22Rv1 (cell line): ENCODE results near the gene CNP.

Source experiments
- CTCF ChIP-seq: fragments of 450-650 bp; IDR thresholded peaks from 2 replicates; pipeline ENCODE4 v1.5.1; 2017; ENCODE audit warnings: mild to moderate bottlenecking
- ZFX ChIP-seq: fragments of 450-650 bp; IDR thresholded peaks from 2 replicates; pipeline ENCODE4 v1.6.1; 2017; ENCODE audit warnings: antibody characterized with exemption, borderline replicate concordance

GRCh38 chr17:41956522-41956921, 10.1 kb upstream of the CNP start:
- TF ChIP-seq CTCF (no peak), ZFX (no peak)
